H1 (cell line): ENCODE results near the gene LMX1B. TPM values are rescaled to one million over a fixed set of nuclear protein-coding genes. Genes with fewer than 3 reads are reported as not detected.

Experiments used
- CTCF ChIA-PET: fragments of 300-600 bp; sonication (Branson Sonifier 250); formaldehyde crosslinking; loops from one replicate; lab custom pipeline; 2021; ENCODE audit not compliant: partially characterized antibody; lab: Charles Lee
- POLR2A ChIA-PET: fragments of 300-600 bp; sonication (Branson Sonifier 250); formaldehyde crosslinking; loops from one replicate; lab custom pipeline; 2021; ENCODE audit warnings: inconsistent platforms; ENCODE audit not compliant: partially characterized antibody; lab: Charles Lee
- DNase-seq, 2 experiments: peaks; one replicate each; pipeline versions ENCODE4 v3.0.0 to v3.0.0-alpha.2; 2010 to 2022; ENCODE audit warnings: low spot score in 2 of 2, low read depth in 1 of 2, mixed read lengths in 1 of 2
- FAIRE-seq: peaks from 2 replicates; lab custom pipeline; 2011; peaks lifted over from hg19 to GRCh38; lab: Jason Lieb, UNC
- H2AFZ ChIP-seq: 2 replicates; pipeline ENCODE4 v1.8.1; 2012; ENCODE audit warnings: low read length, inconsistent platforms
- H2AK5ac ChIP-seq: 2 replicates; pipeline ENCODE4 v1.6.1; 2013; ENCODE audit warnings: low read depth, low read length
- H2BK120ac ChIP-seq: replicated peaks from 2 replicates; pipeline ENCODE3; 2013; ENCODE audit warnings: low read depth, low read length, inconsistent platforms
- H2BK12ac ChIP-seq: 2 replicates; pipeline ENCODE4 v1.6.1; 2013; ENCODE audit warnings: low read depth, low read length
- H2BK15ac ChIP-seq: 2 replicates; pipeline ENCODE4 v1.6.1; 2013; ENCODE audit warnings: low read length
- H2BK20ac ChIP-seq: 2 replicates; pipeline ENCODE4 v1.6.1; 2013; ENCODE audit warnings: low read length
- H2BK5ac ChIP-seq: 2 replicates; pipeline ENCODE4 v1.6.1; 2013; ENCODE audit warnings: low read depth, low read length
- H3K14ac ChIP-seq: 2 replicates; pipeline ENCODE4 v1.6.1; 2013; ENCODE audit warnings: inconsistent platforms; ENCODE audit not compliant: insufficient read length
- H3K18ac ChIP-seq: 2 replicates; pipeline ENCODE4 v1.6.1; 2013; ENCODE audit warnings: low read length; ENCODE audit errors: extremely low read depth
- H3K23ac ChIP-seq: 2 replicates; pipeline ENCODE4 v1.6.1; 2013; ENCODE audit warnings: inconsistent platforms; ENCODE audit not compliant: insufficient read length
- H3K23me2 ChIP-seq: 2 replicates; pipeline ENCODE4 v1.6.1; 2013; ENCODE audit warnings: low read depth, low read length
- H3K27ac ChIP-seq: 2 replicates; pipeline ENCODE4 v1.6.1; 2011; ENCODE audit warnings: low read depth, low read length, inconsistent platforms
- H3K27me3 ChIP-seq, 4 experiments: replicated peaks in 1 of 4; 1 replicate in 1 of 4; 2 replicates in 3 of 4; pipeline versions ENCODE4 v1.6.1 to v1.8.1; 2011 to 2013; ENCODE audit warnings: low read length in 3 of 4, mild to moderate bottlenecking in 3 of 4, inconsistent platforms in 2 of 4, mixed read lengths in 2 of 4, moderate library complexity in 1 of 4; ENCODE audit not compliant: control insufficient read depth in 3 of 4, insufficient read depth in 3 of 4; ENCODE audit errors: extremely low read depth in 1 of 4
- H3K36me3 ChIP-seq, 4 experiments: 2 replicates each; pipeline versions ENCODE4 v1.6.1 to v1.8.1; 2011 to 2013; ENCODE audit warnings: mild to moderate bottlenecking in 4 of 4, low read length in 3 of 4, moderate library complexity in 2 of 4, control low read depth in 1 of 4, inconsistent platforms in 1 of 4; ENCODE audit not compliant: insufficient read depth in 4 of 4, control insufficient read depth in 2 of 4
- H3K4ac ChIP-seq: replicated peaks from 2 replicates; pipeline ENCODE3; 2013; ENCODE audit warnings: low read length, low read depth, mixed read lengths, inconsistent platforms; ENCODE audit not compliant: insufficient read length
- H3K4me1 ChIP-seq, 4 experiments: replicated peaks in 1 of 4; 1 replicate in 1 of 4; 2 replicates in 3 of 4; pipeline versions ENCODE4 v1.6.1 to v1.8.1; 2011 to 2013; ENCODE audit warnings: low read length in 3 of 4, inconsistent platforms in 2 of 4, mixed read lengths in 1 of 4; ENCODE audit not compliant: insufficient read depth in 4 of 4, control insufficient read depth in 3 of 4
- H3K4me2 ChIP-seq, 2 experiments: 2 replicates each; pipeline versions ENCODE4 v1.6.1 to v1.8.1; 2011 to 2013; ENCODE audit warnings: low read depth in 2 of 2, low read length in 2 of 2, control low read depth in 1 of 2, inconsistent platforms in 1 of 2, mild to moderate bottlenecking in 1 of 2; ENCODE audit not compliant: insufficient read depth in 1 of 2
- H3K4me3 ChIP-seq, 4 experiments: fragments of 200-600, 300-600 bp in 1 of 4; sonication (generic), shearing (Covaris generic), sonication (Bioruptor Twin) in 1 of 4; 2 replicates each; pipeline versions ENCODE4 v1.5.1 to v1.8.1; 2011 to 2016; ENCODE audit warnings: low read length in 4 of 4, low read depth in 3 of 4, control low read depth in 2 of 4, inconsistent platforms in 2 of 4, mild to moderate bottlenecking in 2 of 4, mixed read lengths in 1 of 4, moderate library complexity in 1 of 4; ENCODE audit not compliant: insufficient read depth in 2 of 4; ENCODE audit errors: extremely low read depth in 1 of 4
- H3K56ac ChIP-seq: replicated peaks from 2 replicates; pipeline ENCODE3; 2013; ENCODE audit warnings: low read depth, mild to moderate bottlenecking, mixed read lengths, low read length, inconsistent platforms; ENCODE audit not compliant: insufficient read length
- H3K79me1 ChIP-seq: 2 replicates; pipeline ENCODE4 v1.6.1; 2013; ENCODE audit warnings: low read depth, low read length, control low read depth
- H3K79me2 ChIP-seq, 2 experiments: 2 replicates each; pipeline versions ENCODE4 v1.6.1 to v1.8.1; 2012 to 2013; ENCODE audit warnings: low read length in 2 of 2, mild to moderate bottlenecking in 2 of 2, inconsistent platforms in 1 of 2; ENCODE audit not compliant: insufficient read depth in 2 of 2, control insufficient read depth in 1 of 2
- H3K9ac ChIP-seq, 4 experiments: replicated peaks in 1 of 4; 1 replicate in 1 of 4; 2 replicates in 3 of 4; pipeline versions ENCODE4 v1.6.1 to v1.8.1; 2011 to 2013; ENCODE audit warnings: low read depth in 3 of 4, low read length in 3 of 4, control low read depth in 2 of 4, mild to moderate bottlenecking in 2 of 4, moderate library complexity in 2 of 4, inconsistent platforms in 1 of 4; ENCODE audit errors: extremely low read depth in 1 of 4
- H3K9me3 ChIP-seq, 2 experiments: 2 replicates each; pipeline versions ENCODE4 v1.6.1 to v1.8.1; 2012 to 2013; ENCODE audit warnings: mild to moderate bottlenecking in 2 of 2, moderate library complexity in 2 of 2, control low read depth in 1 of 2, inconsistent platforms in 1 of 2, low read depth in 1 of 2, low read length in 1 of 2, mixed read lengths in 1 of 2; ENCODE audit not compliant: insufficient read depth in 2 of 2
- H4K20me1 ChIP-seq, 2 experiments: replicated peaks in 1 of 2; 2 replicates each; pipeline versions ENCODE3 to v1.8.1; 2011 to 2013; ENCODE audit warnings: inconsistent platforms in 2 of 2, low read length in 2 of 2, mild to moderate bottlenecking in 1 of 2; ENCODE audit not compliant: insufficient read depth in 2 of 2, control insufficient read depth in 1 of 2
- H4K5ac ChIP-seq: 2 replicates; pipeline ENCODE4 v1.6.1; 2013; ENCODE audit warnings: low read length, low read depth, mixed read lengths, inconsistent platforms; ENCODE audit not compliant: insufficient read length
- H4K8ac ChIP-seq: 2 replicates; pipeline ENCODE4 v1.8.0; 2013; ENCODE audit warnings: mild to moderate bottlenecking, moderate library complexity, low read length, inconsistent platforms; ENCODE audit not compliant: insufficient read depth; ENCODE audit errors: extremely low read depth
- H4K91ac ChIP-seq: replicated peaks from 2 replicates; pipeline ENCODE3; 2013; ENCODE audit warnings: low read length, mixed read lengths, inconsistent platforms; ENCODE audit not compliant: insufficient read length
- ASH2L ChIP-seq: fragments of 200-600, 300-600 bp; sonication (generic); IDR thresholded peaks from one replicate; pipeline ENCODE4 v1.7.1; 2017; ENCODE audit warnings: low read length
- CHD1 ChIP-seq: IDR thresholded peaks from 2 replicates; pipeline ENCODE4 v1.6.1; 2012; ENCODE audit warnings: low read depth, low read length, improper control_type of control experiment
- CHD2 ChIP-seq: IDR thresholded peaks from 2 replicates; pipeline ENCODE4 v1.6.1; 2012; ENCODE audit warnings: low read length, improper control_type of control experiment
- EP300 ChIP-seq, 2 experiments: IDR thresholded peaks; 1 replicate in 1 of 2; 2 replicates in 1 of 2; pipeline ENCODE4 v1.6.1; 2011 to 2012; ENCODE audit warnings: low read depth in 2 of 2, low read length in 2 of 2, mild to moderate bottlenecking in 2 of 2, borderline replicate concordance in 1 of 2, inconsistent platforms in 1 of 2, moderate library complexity in 1 of 2
- EZH2 ChIP-seq: fragments of 200-600 bp; sonication (generic); IDR thresholded peaks from 2 replicates; pipeline ENCODE4 v1.7.1; 2012; ENCODE audit warnings: low read depth, mild to moderate bottlenecking, moderate library complexity, low read length, inconsistent platforms; ENCODE audit not compliant: severe bottlenecking
- MAX ChIP-seq: IDR thresholded peaks from 2 replicates; pipeline ENCODE4 v1.6.1; 2012; ENCODE audit warnings: inconsistent platforms
- SIN3A ChIP-seq, 2 experiments: IDR thresholded peaks in 1 of 2; conservative IDR thresholded peaks in 1 of 2; 2 replicates each; pipeline ENCODE4 v1.6.1; 2011 to 2012; ENCODE audit warnings: low read length in 2 of 2, improper control_type of control experiment in 1 of 2, low read depth in 1 of 2, mild to moderate bottlenecking in 1 of 2
- SIRT6 ChIP-seq: IDR thresholded peaks from one replicate; pipeline ENCODE4 v1.7.1; 2012; ENCODE audit warnings: low read length, inconsistent platforms
- SRF ChIP-seq: IDR thresholded peaks from 2 replicates; pipeline ENCODE4 v1.6.1; 2011; ENCODE audit warnings: mild to moderate bottlenecking, low read depth, low read length, moderate library complexity
- TAF7 ChIP-seq: optimal IDR thresholded peaks from 2 replicates; pipeline ENCODE3; 2011; ENCODE audit warnings: low read depth, mild to moderate bottlenecking, inconsistent platforms, low read length, moderate library complexity, borderline replicate concordance
- WGBS, 2 experiments: shearing (Covaris generic) in 1 of 2; methylation state at CpG; one replicate each; pipeline versions ENCODE4 v1.1.6 to v1.1.7; 2013 to 2015; ENCODE audit warnings: low lambda C conversion rate in 2 of 2, mixed read lengths in 2 of 2, inconsistent platforms in 1 of 2, low coverage in 1 of 2, missing lambda C conversion rate in 1 of 2; ENCODE audit not compliant: insufficient replicate concordance in 2 of 2, insufficient coverage in 1 of 2, insufficient read length in 1 of 2; ENCODE audit errors: extremely low coverage in 1 of 2, missing lambda C conversion rate in 1 of 2; 5-methylcytosine and 5-hydroxymethylcytosine counted together
- long read RNA-seq, 2 experiments: library from RNA in 1 of 2; library from capped mRNA in 1 of 2; stranded (forward); transcript quantifications; one replicate each; pipeline ENCODE4 v2.0.0, GENCODE V29; 2021; ENCODE audit warnings: inconsistent platforms in 1 of 2
- polyA minus RNA-seq, 3 experiments: library from RNA; depleted of rRNA, polyadenylated mRNA; stranded (reverse); fragments of >200 nt; gene quantifications; 1 replicate in 2 of 3; 2 replicates in 1 of 3; pipeline ENCODE4 v1.2.3, GENCODE V29; 2011
- polyA plus RNA-seq, 7 experiments: library from polyadenylated mRNA; depleted of rRNA in 3 of 7; stranded (reverse) in 5 of 7; unstranded in 2 of 7; fragments of >200 nt in 5 of 7; fragments of 200-250 nt in 2 of 7; gene quantifications; 1 replicate in 5 of 7; 2 replicates in 1 of 7; 4 replicates in 1 of 7; pipeline versions ENCODE4 v1.2.1 to v1.2.3, GENCODE V29; 2011 to 2013; ENCODE audit warnings: missing spikeins in 2 of 7, mixed read lengths in 2 of 7
- total RNA-seq: library from RNA; stranded (reverse); fragmentation: NEBNext Ultra II Directional; extraction: Animal tissue kit (Norgen Biotek cat#: 25700); gene quantifications from 2 replicates; pipeline ENCODE4 v1.2.1, GENCODE V29; 2021

Gene LMX1B
- total RNA-seq (0.37 and 0.52 TPM in 2 replicates), polyA plus RNA-seq (2011; rRNA removed) (0.09 and 0.17 TPM in 2 replicates), polyA minus RNA-seq (2011; rRNA and poly(A)+ RNA removed) (0.07 and 0.16 TPM in 2 replicates)
- polyA plus RNA-seq (2011; cell fraction: cytosol; rRNA removed): 0.17 TPM
- 0.24 TPM for polyA plus RNA-seq (2011; cell fraction: nucleus; rRNA removed)
- polyA plus RNA-seq (2012, experiment 1 of 2): 0.17 to 0.24 TPM (median 0.20 TPM) in 4 replicates
- polyA plus RNA-seq (2012, experiment 2 of 2): 0.16 TPM
- 0.18 TPM for polyA plus RNA-seq (2013, experiment 1 of 2)
- polyA plus RNA-seq (2013, experiment 2 of 2): 0.22 TPM
- polyA minus RNA-seq (2011; cell fraction: cytosol; rRNA and poly(A)+ RNA removed): 0.44 TPM
- 0.10 TPM for polyA minus RNA-seq (2011; cell fraction: nucleus; rRNA and poly(A)+ RNA removed)
- long read RNA-seq, experiment 1, partial matches to known transcripts: 0 of 1 reads
- long read RNA-seq, experiment 1, other reads (novel, unspliced or antisense): 1 of 1 reads
- long read RNA-seq, experiment 2: 0 reads

GRCh38 chr9:126613651-126614050 lies at the start of gene LMX1B:
Gene LMX1B (plus strand): TSS chr9:126613928. CDS start chr9:126614450, 522 bp downstream.
- H3K9ac ChIP-seq: no peak within 1 kb of the TSS
- H3K4me1 ChIP-seq: peaks cover 20 to 68% (median 43%) of the 10 kb centered on the region in 4 experiments
- peak within 1 kb of the TSS; percentile 68 to 86 for H3K4me2 ChIP-seq
- no peak within 1 kb of the TSS for H2AK5ac ChIP-seq
- CTCF ChIA-PET: interaction anchor here (1.0 to 2.2 kb wide), 6 partner anchors 9 to 167 kb away, joined by 3 to 15 read pairs (median 4); no protein-coding TSS in a partner anchor
- H3K27me3 ChIP-seq: peaks cover 91 to 96% (median 96%) of the 10 kb centered on the region in 4 experiments; a peak in 6 of 7 replicates
- H3K9me3 ChIP-seq: no peaks in the 10 kb centered on the region
- H3K56ac ChIP-seq: no peak within 1 kb of the TSS
- peak within 1 kb of the TSS; percentile 97; the same call in 1 of the 2 replicates for H2BK12ac ChIP-seq
- no peak within 1 kb of the TSS; the same call in 1 of the 2 replicates for H2BK5ac ChIP-seq
- peak within 1 kb of the TSS; percentile 28 to 63 (median 36) for H3K4me3 ChIP-seq
- no peak within 1 kb of the TSS for H3K23ac ChIP-seq
- POLR2A ChIA-PET: interaction anchor here (1.2 to 2.6 kb wide), 3 partner anchors 10 to 19 kb away, joined by 3 to 14 read pairs (median 4); no protein-coding TSS in a partner anchor
- no peaks in the 10 kb centered on the region for H3K79me1 ChIP-seq
- H4K91ac ChIP-seq: no peak within 1 kb of the TSS
- peak within 1 kb of the TSS; percentile 52; the same call in 1 of the 2 replicates for H4K8ac ChIP-seq
- no peak within 1 kb of the TSS for H4K5ac ChIP-seq
- H2BK15ac ChIP-seq: no peak within 1 kb of the TSS
- no peak within 1 kb of the TSS for H2BK120ac ChIP-seq
- no peak within 1 kb of the TSS for H2AFZ ChIP-seq
- no peaks in the 10 kb centered on the region for H3K79me2 ChIP-seq
- DNase-seq: peak in 1 of 2 experiments; percentile 73
- H3K4ac ChIP-seq: no peak within 1 kb of the TSS
- H4K20me1 ChIP-seq: peaks cover 11 to 19% of the 10 kb centered on the region in 2 experiments
- H3K36me3 ChIP-seq: peaks cover 0 to 10% (median 0%) of the 10 kb centered on the region in 4 experiments; a peak in 1 of 8 replicates
- WGBS, 2 experiments: 2% methylated on average over 7 of the region's 58 CpGs; no CpG with 5 or more reads in 1 of the 2 experiments
- H2BK20ac ChIP-seq: peak within 1 kb of the TSS; percentile 48; the same call in 1 of the 2 replicates
- FAIRE-seq: no peak
- peak within 1 kb of the TSS; percentile 83 for H3K18ac ChIP-seq
- no peak within 1 kb of the TSS for H3K27ac ChIP-seq
- H3K23me2 ChIP-seq: peaks cover 12% of the 10 kb centered on the region; the same call in 1 of the 2 replicates
- no peak within 1 kb of the TSS for H3K14ac ChIP-seq
- peak; percentile 90 for TF ChIP-seq CHD2
- peak; percentile 22; the same call in 1 of the 2 replicates for TF ChIP-seq MAX
- TF ChIP-seq EP300 (IDR thresholded peaks at IDR 0.05; ENCODE audit: borderline replicate concordance in 1 of 2, low read depth in 2 of 2, low read length in 2 of 2): peak in 1 of 2 experiments; percentile 61; a peak in 1 of 3 replicates
- no peak for TF ChIP-seq CHD1
- TF ChIP-seq EZH2: no peak
- TF ChIP-seq SIN3A (conservative IDR thresholded peaks at IDR 0.05 in 1 of 2, IDR thresholded peaks at IDR 0.05 in 1 of 2; ENCODE audit: low read depth in 1 of 2, low read length in 2 of 2): 0 out of 4 replicates have a peak, but pooled peaks of 1 of the 2 experiments have one; percentile 58
- no peak for TF ChIP-seq ASH2L
- no peak for TF ChIP-seq SRF
- TF ChIP-seq SIRT6: no peak
- no peak for TF ChIP-seq TAF7
